Fibroblast of the aortic adventitia (primary cell): ENCODE measurements around the gene MKNK2. TPM values are rescaled to one million over a fixed set of nuclear protein-coding genes. Genes with fewer than 3 reads are reported as not detected.
A peak's percentile ranks its signal among the peaks of the same experiment; 100 is the strongest.

Experiments used
- DNase-seq: peaks from one replicate; pipeline ENCODE4 v3.0.0-alpha.2; 2010; ENCODE audit warnings: low read depth
- H3K4me3 ChIP-seq: 2 replicates; pipeline ENCODE4 v1.5.1; 2011; ENCODE audit warnings: low read depth, mild to moderate bottlenecking, control low read depth, low read length, moderate library complexity
- total RNA-seq: library from RNA; depleted of rRNA; stranded (reverse); fragments of >200 nt; gene quantifications from 2 replicates; pipeline ENCODE4 v1.2.3, GENCODE V29; 2012; ENCODE audit warnings: low replicate concordance
- TF ChIP-seq, protein P1 (sequence below): IDR thresholded peaks from 2 replicates; pipeline ENCODE4 v1.5.1; 2011; ENCODE audit warnings: mild to moderate bottlenecking, low read length, control low read depth, inconsistent platforms; ENCODE audit not compliant: insufficient read depth

Gene MKNK2
- total RNA-seq, 1 donor = 84.3 TPM

DNA sequence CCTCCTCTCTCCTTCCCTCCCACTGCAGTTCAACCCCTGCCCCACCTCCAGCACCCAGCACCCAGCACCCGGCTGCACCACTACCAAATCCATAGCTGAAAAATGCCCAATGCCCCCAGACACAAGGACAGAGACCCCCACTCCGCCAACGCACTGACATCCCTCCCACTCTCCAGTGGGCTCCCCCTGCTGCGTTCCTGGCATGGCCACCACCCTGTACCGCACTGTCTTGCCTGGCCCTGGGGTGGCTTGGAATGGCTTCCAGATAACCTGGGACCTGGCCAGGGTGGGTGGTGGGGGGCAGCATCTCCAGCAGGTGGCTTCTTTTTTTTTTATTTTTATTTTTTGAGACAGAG, 5.8 kb upstream of the MKNK2 start:
- no peak for DNase-seq
- TF ChIP-seq, protein P1, sequence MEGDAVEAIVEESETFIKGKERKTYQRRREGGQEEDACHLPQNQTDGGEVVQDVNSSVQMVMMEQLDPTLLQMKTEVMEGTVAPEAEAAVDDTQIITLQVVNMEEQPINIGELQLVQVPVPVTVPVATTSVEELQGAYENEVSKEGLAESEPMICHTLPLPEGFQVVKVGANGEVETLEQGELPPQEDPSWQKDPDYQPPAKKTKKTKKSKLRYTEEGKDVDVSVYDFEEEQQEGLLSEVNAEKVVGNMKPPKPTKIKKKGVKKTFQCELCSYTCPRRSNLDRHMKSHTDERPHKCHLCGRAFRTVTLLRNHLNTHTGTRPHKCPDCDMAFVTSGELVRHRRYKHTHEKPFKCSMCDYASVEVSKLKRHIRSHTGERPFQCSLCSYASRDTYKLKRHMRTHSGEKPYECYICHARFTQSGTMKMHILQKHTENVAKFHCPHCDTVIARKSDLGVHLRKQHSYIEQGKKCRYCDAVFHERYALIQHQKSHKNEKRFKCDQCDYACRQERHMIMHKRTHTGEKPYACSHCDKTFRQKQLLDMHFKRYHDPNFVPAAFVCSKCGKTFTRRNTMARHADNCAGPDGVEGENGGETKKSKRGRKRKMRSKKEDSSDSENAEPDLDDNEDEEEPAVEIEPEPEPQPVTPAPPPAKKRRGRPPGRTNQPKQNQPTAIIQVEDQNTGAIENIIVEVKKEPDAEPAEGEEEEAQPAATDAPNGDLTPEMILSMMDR = no peak
- H3K4me3 ChIP-seq = no peak overlapping the region

- H3K4me3 ChIP-seq = peak overlapping the region; percentile 44
- DNase-seq = peak; percentile 89
- TF ChIP-seq, protein P1 = no peak
These were observed 5.1 kb upstream of the MKNK2 start for GRCh38 chr19:2055931-2056836.

- H3K4me3 ChIP-seq = no peak overlapping the region
- TF ChIP-seq, protein P1 = no peak
- no peak for DNase-seq
These were observed 3.7 kb upstream of the MKNK2 start for GRCh38 chr19:2054763-2055162.

DNA sequence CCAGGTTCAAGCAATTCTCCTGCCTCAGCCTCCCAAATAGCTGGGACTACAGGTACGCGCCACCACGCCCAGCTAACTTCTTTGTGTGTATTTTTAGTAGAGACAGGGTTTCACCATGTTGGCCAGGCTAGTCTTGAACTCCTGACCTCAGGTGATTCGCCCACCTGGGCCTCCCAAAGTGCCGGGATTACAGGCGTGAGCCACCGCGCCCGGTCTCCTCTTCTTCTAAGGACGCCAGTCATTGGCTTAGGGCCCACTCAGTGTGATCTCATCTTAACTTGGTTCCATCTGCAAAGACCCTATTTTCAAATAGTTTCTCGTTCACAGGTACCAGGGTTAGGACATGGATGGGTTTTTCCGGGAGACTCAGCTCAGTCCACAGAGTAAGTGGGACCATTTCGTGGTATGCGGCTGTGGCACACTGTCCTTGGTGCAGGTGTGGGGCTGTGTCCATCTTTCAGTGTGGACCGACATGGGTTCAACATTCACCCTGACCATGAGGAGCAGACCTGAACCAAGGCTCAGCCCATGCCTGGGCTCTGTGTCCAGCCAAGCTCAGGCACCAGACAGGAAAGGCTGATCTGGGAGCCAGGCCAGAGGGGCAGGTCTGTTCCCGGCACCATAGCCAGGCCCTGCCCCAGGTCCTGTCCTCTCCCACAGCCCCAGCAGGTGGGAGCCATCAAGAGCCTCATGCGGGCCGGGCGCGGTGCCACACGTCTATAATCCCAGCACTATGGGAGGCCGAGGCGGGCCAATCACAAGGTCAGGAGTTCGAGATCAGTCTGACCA, 2.8 kb upstream of the MKNK2 start:
- H3K4me3 ChIP-seq = no peak overlapping the region
- DNase-seq = peak; percentile 74
- TF ChIP-seq, protein P1 = no peak

DNA sequence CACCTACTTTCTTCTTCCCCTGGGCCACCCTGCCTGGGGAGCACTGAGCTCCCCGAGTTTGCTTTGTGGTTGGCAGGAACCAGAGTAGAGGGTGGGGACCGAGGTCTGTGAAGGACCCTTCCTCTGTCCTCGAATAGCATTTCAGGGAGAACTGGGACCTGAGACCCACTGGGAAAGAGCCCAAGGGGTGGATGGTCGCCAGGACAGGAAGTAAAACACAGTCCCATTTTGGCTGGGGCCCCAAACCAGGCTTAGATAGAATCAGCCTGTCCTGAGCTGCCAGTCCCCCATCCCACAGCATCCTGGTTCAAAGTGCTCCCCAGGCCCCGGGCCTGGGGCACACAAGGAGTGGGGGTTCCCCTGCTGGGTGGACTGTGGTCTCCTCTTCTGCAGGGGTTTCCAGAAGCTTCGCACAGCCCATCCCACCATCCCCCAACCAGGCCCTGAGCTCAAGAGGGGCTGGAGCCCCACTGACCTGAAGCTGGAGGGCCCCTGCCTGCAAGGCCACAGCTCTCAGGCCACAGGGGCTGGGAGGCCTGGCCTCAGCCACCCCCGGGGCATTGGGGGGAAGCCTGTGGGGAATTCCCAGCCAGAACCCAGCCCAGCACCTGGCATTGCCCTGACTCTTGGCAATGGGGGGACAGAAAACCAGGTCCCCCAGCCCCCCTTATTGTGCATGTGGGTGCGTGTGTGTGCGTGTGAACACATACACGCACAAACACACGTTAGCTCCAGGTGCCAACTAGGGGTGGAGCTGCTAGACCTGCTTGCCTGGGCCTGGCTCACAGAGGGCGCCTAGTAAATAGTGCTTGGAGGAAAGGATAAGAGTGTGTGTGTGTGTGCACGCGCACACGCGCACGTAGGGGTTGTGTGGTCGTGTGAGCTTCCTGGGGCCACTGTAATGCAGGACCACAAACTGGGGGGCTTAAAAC, 995 bp upstream of the MKNK2 start:
- DNase-seq = peak; percentile 54
- H3K4me3 ChIP-seq = no peak overlapping the region
- TF ChIP-seq, protein P1 = no peak

- TF ChIP-seq, protein P1 = no peak
- peak overlapping the region; percentile 89 for H3K4me3 ChIP-seq
- DNase-seq = no peak
These were observed 574 bp downstream of the MKNK2 start for GRCh38 chr19:2050349-2050990.
